IPS DF 6.9 (cell line): ENCODE measurements around the gene PDZD2.

Source experiments
- DNase-seq: peaks from one replicate; pipeline ENCODE4 v3.0.0-alpha.2; 2013; ENCODE audit warnings: low read depth, low spot score
- H3K27ac ChIP-seq: one replicate; pipeline ENCODE4 v1.5.1; 2013; ENCODE audit warnings: low read length, control low read depth
- H3K27me3 ChIP-seq: 2 replicates; pipeline ENCODE4 v1.6.1; 2013; ENCODE audit warnings: mild to moderate bottlenecking, low read length; ENCODE audit not compliant: control insufficient read depth, insufficient read depth
- H3K36me3 ChIP-seq: 2 replicates; pipeline ENCODE4 v1.6.1; 2013; ENCODE audit warnings: low read length; ENCODE audit not compliant: control insufficient read depth, insufficient read depth
- H3K4me1 ChIP-seq: 2 replicates; pipeline ENCODE4 v1.6.1; 2013; ENCODE audit warnings: low read length; ENCODE audit not compliant: control insufficient read depth, insufficient read depth
- H3K4me3 ChIP-seq: 2 replicates; pipeline ENCODE4 v1.5.1; 2013; ENCODE audit warnings: mild to moderate bottlenecking, low read length
- H3K9me3 ChIP-seq: 2 replicates; pipeline ENCODE4 v1.6.1; 2013; ENCODE audit warnings: low read length, inconsistent platforms; ENCODE audit not compliant: control insufficient read depth, insufficient read depth
- WGBS: extraction: QIAGEN DNeasy Blood & Tissue Kit; methylation state at CpG from one replicate; pipeline ENCODE4 v1.1.7; 2013; ENCODE audit warnings: mixed read lengths, missing lambda C conversion rate; ENCODE audit not compliant: insufficient read length, insufficient coverage; 5-methylcytosine and 5-hydroxymethylcytosine counted together

Gene PDZD2

GRCh38 chr5:31613651-31614050 is 25.3 kb upstream of the PDZD2 start:
- no CpG with 5 or more reads among the region's 1 CpG for WGBS
- no peak for DNase-seq
- no peaks in the 10 kb centered on the region for H3K36me3 ChIP-seq
- H3K27ac ChIP-seq: no peak overlapping the region
- no peaks in the 10 kb centered on the region for H3K27me3 ChIP-seq
- no peak overlapping the region for H3K4me3 ChIP-seq
- peaks cover 5% of the 10 kb centered on the region; the same call in 1 of the 2 replicates for H3K4me1 ChIP-seq
- no peaks in the 10 kb centered on the region for H3K9me3 ChIP-seq

GRCh38 chr5:31614151-31615020 is 24.5 kb upstream of the PDZD2 start:
- no peak overlapping the region for H3K4me3 ChIP-seq
- H3K27me3 ChIP-seq: no peaks in the 10 kb centered on the region
- DNase-seq: no peak
- H3K36me3 ChIP-seq: no peaks in the 10 kb centered on the region
- H3K4me1 ChIP-seq: peaks cover 5% of the 10 kb centered on the region; the same call in 1 of the 2 replicates
- no peaks in the 10 kb centered on the region for H3K9me3 ChIP-seq
- WGBS: no CpG with 5 or more reads among the region's 11 CpGs
- no peak overlapping the region for H3K27ac ChIP-seq

- no CpG with 5 or more reads among the region's 5 CpGs for WGBS
- H3K27ac ChIP-seq: no peak overlapping the region
- H3K4me3 ChIP-seq: no peak overlapping the region
- H3K36me3 ChIP-seq: no peaks in the 10 kb centered on the region
- peaks cover 5% of the 10 kb centered on the region; the same call in 1 of the 2 replicates for H3K4me1 ChIP-seq
- H3K27me3 ChIP-seq: no peaks in the 10 kb centered on the region
- no peaks in the 10 kb centered on the region for H3K9me3 ChIP-seq
- no peak for DNase-seq
Measured at GRCh38 chr5:31617867-31618266, 21.1 kb upstream of the PDZD2 start.

GRCh38 chr5:31620026-31620425 is 18.9 kb upstream of the PDZD2 start:
- Histone ChIP-seq H3K4me1 (peaks cover 2% of the 10 kb centered on the region; the same call in 1 of the 2 replicates), H3K9me3 (no peaks in the 10 kb centered on the region), H3K36me3 (no peaks in the 10 kb centered on the region), H3K27me3 (no peaks in the 10 kb centered on the region), H3K27ac (no peak overlapping the region), H3K4me3 (no peak overlapping the region)
- WGBS: no CpG with 5 or more reads among the region's 4 CpGs
- DNase-seq: no peak

- Histone ChIP-seq H3K4me1 (peaks cover 1% of the 10 kb centered on the region), H3K4me3 (no peak overlapping the region), H3K36me3 (no peaks in the 10 kb centered on the region), H3K27ac (no peak overlapping the region), H3K27me3 (no peaks in the 10 kb centered on the region), H3K9me3 (no peaks in the 10 kb centered on the region)
- WGBS: no CpG with 5 or more reads among the region's 4 CpGs
- no peak for DNase-seq
Measured at GRCh38 chr5:31623249-31623648, 15.7 kb upstream of the PDZD2 start.

GRCh38 chr5:31625394-31625793 is 13.5 kb upstream of the PDZD2 start:
- no peaks in the 10 kb centered on the region; the same call in 1 of the 2 replicates for H3K4me1 ChIP-seq
- no peaks in the 10 kb centered on the region for H3K27me3 ChIP-seq
- H3K36me3 ChIP-seq: no peaks in the 10 kb centered on the region
- no CpG with 5 or more reads among the region's 1 CpG for WGBS
- DNase-seq: no peak
- H3K4me3 ChIP-seq: no peak overlapping the region
- no peaks in the 10 kb centered on the region for H3K9me3 ChIP-seq
- H3K27ac ChIP-seq: no peak overlapping the region

GRCh38 chr5:31626156-31626555 is 12.8 kb upstream of the PDZD2 start:
- WGBS: no CpG with 5 or more reads among the region's 3 CpGs
- H3K27me3 ChIP-seq: no peaks in the 10 kb centered on the region
- DNase-seq: no peak
- no peak overlapping the region for H3K27ac ChIP-seq
- H3K4me1 ChIP-seq: no peaks in the 10 kb centered on the region; the same call in 1 of the 2 replicates
- no peaks in the 10 kb centered on the region for H3K36me3 ChIP-seq
- H3K9me3 ChIP-seq: no peaks in the 10 kb centered on the region
- H3K4me3 ChIP-seq: no peak overlapping the region

- Histone ChIP-seq H3K27me3 (no peaks in the 10 kb centered on the region), H3K4me3 (no peak overlapping the region), H3K27ac (no peak overlapping the region), H3K9me3 (no peaks in the 10 kb centered on the region), H3K4me1 (no peaks in the 10 kb centered on the region; the same call in 1 of the 2 replicates), H3K36me3 (no peaks in the 10 kb centered on the region)
- DNase-seq: no peak
- no CpG with 5 or more reads among the region's 11 CpGs for WGBS
Measured at GRCh38 chr5:31626604-31627234, 12.2 kb upstream of the PDZD2 start.

GRCh38 chr5:31630931-31631330 is 8.0 kb upstream of the PDZD2 start:
- H3K27me3 ChIP-seq: no peaks in the 10 kb centered on the region
- DNase-seq: no peak
- no peaks in the 10 kb centered on the region for H3K9me3 ChIP-seq
- no peak overlapping the region for H3K27ac ChIP-seq
- H3K4me3 ChIP-seq: no peak overlapping the region
- H3K4me1 ChIP-seq: no peaks in the 10 kb centered on the region; the same call in 1 of the 2 replicates
- H3K36me3 ChIP-seq: no peaks in the 10 kb centered on the region
- WGBS: no CpG with 5 or more reads among the region's 7 CpGs

- no peak overlapping the region for H3K27ac ChIP-seq
- no peaks in the 10 kb centered on the region for H3K9me3 ChIP-seq
- no peaks in the 10 kb centered on the region for H3K36me3 ChIP-seq
- no peaks in the 10 kb centered on the region for H3K4me1 ChIP-seq
- no peak overlapping the region for H3K4me3 ChIP-seq
- WGBS: no CpG with 5 or more reads among the region's 1 CpG
- DNase-seq: no peak
- no peaks in the 10 kb centered on the region for H3K27me3 ChIP-seq
Measured at GRCh38 chr5:31632460-31632859, 6.5 kb upstream of the PDZD2 start.
